HG02981 (cell line): ENCODE results near the gene CADM2.

Source experiments
- ATAC-seq: cut with Tn5 transposase; IDR thresholded peaks from one replicate; pipeline ENCODE4 v1.9.1; 2021; ENCODE audit warnings: mild to moderate bottlenecking, moderate library complexity; ENCODE audit not compliant: unreplicated experiment

CADM2 gene

GRCh38 chr3:84983490-84983889 lies 24.7 kb downstream of the CADM2 start:
- ATAC-seq = no peak

- no peak for ATAC-seq
Measured at GRCh38 chr3:84984429-84984828, 25.6 kb downstream of the CADM2 start.

- ATAC-seq = no peak
Measured at GRCh38 chr3:84985795-84986194, 27.0 kb downstream of the CADM2 start.

- ATAC-seq = no peak
Measured at GRCh38 chr3:84987706-84988504, 29.1 kb downstream of the CADM2 start.

- ATAC-seq = no peak
Measured at GRCh38 chr3:84989102-84989501, 30.3 kb downstream of the CADM2 start.

- ATAC-seq = no peak
Measured at GRCh38 chr3:84991422-84991900, 32.7 kb downstream of the CADM2 start.

- ATAC-seq = no peak
Measured at GRCh38 chr3:84993956-84994355, 35.2 kb downstream of the CADM2 start.

- ATAC-seq = no peak
Measured at GRCh38 chr3:84998545-84998944, 39.8 kb downstream of the CADM2 start.

GRCh38 chr3:85003479-85003878 lies 44.7 kb downstream of the CADM2 start:
- no peak for ATAC-seq

- ATAC-seq = no peak
Measured at GRCh38 chr3:85004147-85004546, 45.4 kb downstream of the CADM2 start.

- ATAC-seq = no peak
Measured at GRCh38 chr3:85005946-85006345, 47.2 kb downstream of the CADM2 start.

GRCh38 chr3:85007195-85008094 lies 48.7 kb downstream of the CADM2 start:
- no peak for ATAC-seq

- no peak for ATAC-seq
Measured at GRCh38 chr3:85020828-85021227, 62.0 kb downstream of the CADM2 start.

GRCh38 chr3:85030052-85030451 lies 71.3 kb downstream of the CADM2 start:
- no peak for ATAC-seq

GRCh38 chr3:85037203-85037602 lies 78.4 kb downstream of the CADM2 start:
- ATAC-seq = no peak

- no peak for ATAC-seq
Measured at GRCh38 chr3:85041001-85041400, 82.2 kb downstream of the CADM2 start.

GRCh38 chr3:85041562-85042055 lies 82.8 kb downstream of the CADM2 start:
- no peak for ATAC-seq

- no peak for ATAC-seq
Measured at GRCh38 chr3:85050821-85051220, 92.0 kb downstream of the CADM2 start.

GRCh38 chr3:85051786-85052185 lies 93.0 kb downstream of the CADM2 start:
- ATAC-seq = no peak

- no peak for ATAC-seq
Measured at GRCh38 chr3:85053626-85054025, 94.8 kb downstream of the CADM2 start.

GRCh38 chr3:85054579-85054978 lies 95.8 kb downstream of the CADM2 start:
- no peak for ATAC-seq

- ATAC-seq = no peak
Measured at GRCh38 chr3:85068911-85069310, 110.1 kb downstream of the CADM2 start.
